ENCODE measurements around the gene TTC13.

Gene TTC13

DNA sequence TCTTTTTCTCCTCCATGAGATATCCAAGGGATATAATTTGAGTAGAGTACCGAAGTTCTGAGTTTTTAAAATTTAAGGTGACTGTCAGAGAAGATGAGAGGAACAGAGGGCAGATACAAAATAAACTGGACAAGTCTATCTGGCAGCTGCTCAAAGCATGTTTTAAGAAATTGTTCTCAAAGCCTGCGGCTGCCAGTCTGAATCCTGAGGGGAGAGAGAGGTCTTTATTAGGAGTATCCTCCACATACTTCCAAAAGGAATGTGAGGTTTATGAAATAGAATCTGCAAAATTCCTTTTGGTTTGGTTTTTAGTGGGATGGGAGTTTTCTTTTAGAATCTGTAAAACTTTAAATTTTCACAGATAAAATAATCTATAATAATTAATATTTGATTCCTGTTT, 41.3 kb downstream of the TTC13 start:
- H3K9me3 Mint-ChIP-seq: no peaks in the 10 kb centered on the region
- peaks cover 6% of the 10 kb centered on the region for H3K27me3 Mint-ChIP-seq (ENCODE audit: low read depth, poor library complexity)
- no peak overlapping the region for H3K4me3 Mint-ChIP-seq
- no peak for DNase-seq
- H3K27ac Mint-ChIP-seq: no peak overlapping the region
- H3K4me1 Mint-ChIP-seq: no peaks in the 10 kb centered on the region
- H3K36me3 Mint-ChIP-seq (ENCODE audit: low read depth): no peaks in the 10 kb centered on the region
- TF ChIP-seq, protein P1, sequence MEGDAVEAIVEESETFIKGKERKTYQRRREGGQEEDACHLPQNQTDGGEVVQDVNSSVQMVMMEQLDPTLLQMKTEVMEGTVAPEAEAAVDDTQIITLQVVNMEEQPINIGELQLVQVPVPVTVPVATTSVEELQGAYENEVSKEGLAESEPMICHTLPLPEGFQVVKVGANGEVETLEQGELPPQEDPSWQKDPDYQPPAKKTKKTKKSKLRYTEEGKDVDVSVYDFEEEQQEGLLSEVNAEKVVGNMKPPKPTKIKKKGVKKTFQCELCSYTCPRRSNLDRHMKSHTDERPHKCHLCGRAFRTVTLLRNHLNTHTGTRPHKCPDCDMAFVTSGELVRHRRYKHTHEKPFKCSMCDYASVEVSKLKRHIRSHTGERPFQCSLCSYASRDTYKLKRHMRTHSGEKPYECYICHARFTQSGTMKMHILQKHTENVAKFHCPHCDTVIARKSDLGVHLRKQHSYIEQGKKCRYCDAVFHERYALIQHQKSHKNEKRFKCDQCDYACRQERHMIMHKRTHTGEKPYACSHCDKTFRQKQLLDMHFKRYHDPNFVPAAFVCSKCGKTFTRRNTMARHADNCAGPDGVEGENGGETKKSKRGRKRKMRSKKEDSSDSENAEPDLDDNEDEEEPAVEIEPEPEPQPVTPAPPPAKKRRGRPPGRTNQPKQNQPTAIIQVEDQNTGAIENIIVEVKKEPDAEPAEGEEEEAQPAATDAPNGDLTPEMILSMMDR (IDR thresholded peaks at IDR 0.05): no peak

DNA sequence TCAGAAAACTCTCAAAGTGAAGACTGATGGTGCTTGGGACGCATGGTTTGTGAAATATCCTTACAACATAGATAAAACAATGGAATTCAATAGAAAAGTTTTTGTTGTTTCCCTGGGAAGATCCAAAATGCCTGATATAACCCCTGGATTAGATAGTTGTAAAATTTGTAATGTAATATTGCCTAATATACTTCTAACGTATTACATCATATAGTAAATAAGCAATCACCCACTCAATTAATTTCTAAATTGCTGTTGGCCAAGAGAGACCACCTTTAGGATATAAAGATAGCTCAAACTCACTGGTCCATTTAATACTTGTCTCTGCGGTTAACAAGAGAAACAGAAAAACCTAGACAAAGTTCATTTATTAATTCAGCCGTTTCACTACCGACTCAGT, 42.2 kb downstream of the TTC13 start:
- Mint-ChIP-seq H3K9me3 (no peaks in the 10 kb centered on the region), H3K4me1 (no peaks in the 10 kb centered on the region), H3K4me3 (no peak overlapping the region), H3K27ac (no peak overlapping the region), H3K36me3 (ENCODE audit: low read depth) (no peaks in the 10 kb centered on the region), H3K27me3 (ENCODE audit: low read depth, poor library complexity) (peaks cover 6% of the 10 kb centered on the region)
- TF ChIP-seq, protein P1 (IDR thresholded peaks at IDR 0.05): no peak
- DNase-seq: no peak

DNA sequence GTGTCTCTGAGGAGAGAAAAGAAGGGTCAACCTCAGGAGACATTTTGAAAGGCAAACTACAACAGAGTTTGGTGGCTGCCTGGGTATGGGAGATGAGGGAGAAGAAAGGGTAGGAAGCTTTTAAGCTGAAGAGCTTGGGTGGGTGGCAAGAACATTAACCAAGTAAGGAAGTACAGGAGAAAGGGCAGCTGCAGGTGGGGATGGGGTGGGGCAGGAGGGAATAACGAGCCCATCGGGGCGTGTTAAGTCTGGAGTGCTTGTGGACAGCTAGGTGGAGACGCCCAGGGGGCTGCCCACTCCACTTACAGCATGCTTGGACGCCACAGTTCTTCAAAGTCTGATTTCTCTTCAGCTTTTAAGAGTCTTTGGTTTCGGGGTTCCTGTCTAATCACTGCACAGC, 42.8 kb downstream of the TTC13 start:
- TF ChIP-seq, protein P1 (IDR thresholded peaks at IDR 0.05): no peak
- Mint-ChIP-seq H3K27me3 (ENCODE audit: low read depth, poor library complexity) (peaks cover 6% of the 10 kb centered on the region), H3K4me1 (no peaks in the 10 kb centered on the region), H3K9me3 (no peaks in the 10 kb centered on the region), H3K4me3 (no peak overlapping the region), H3K36me3 (ENCODE audit: low read depth) (no peaks in the 10 kb centered on the region), H3K27ac (no peak overlapping the region)
- DNase-seq: no peak

DNA sequence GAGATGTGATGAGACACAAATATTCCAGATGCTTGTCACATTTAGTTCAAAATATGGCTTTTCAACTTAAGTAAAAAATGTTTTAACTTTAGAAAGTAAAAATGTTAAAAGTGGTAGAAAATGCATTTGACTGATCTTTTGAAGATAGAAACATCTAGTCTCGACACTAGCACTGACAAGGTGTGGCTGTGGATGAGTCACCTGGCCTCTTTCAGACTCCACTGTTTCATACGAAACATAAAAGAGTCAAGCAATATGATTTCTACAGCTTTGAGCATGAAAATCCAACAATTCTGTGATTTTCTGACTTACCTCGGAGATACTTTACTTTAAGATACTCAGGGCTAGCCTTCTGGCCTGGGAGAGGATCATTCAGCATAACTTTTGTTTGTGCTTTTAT, 47.7 kb downstream of the TTC13 start:
- Mint-ChIP-seq H3K27ac (no peak overlapping the region), H3K4me1 (no peaks in the 10 kb centered on the region), H3K36me3 (ENCODE audit: low read depth) (peaks cover 22% of the 10 kb centered on the region), H3K4me3 (no peak overlapping the region), H3K9me3 (no peaks in the 10 kb centered on the region), H3K27me3 (ENCODE audit: low read depth, poor library complexity) (no peaks in the 10 kb centered on the region)
- TF ChIP-seq, protein P1 (IDR thresholded peaks at IDR 0.05): no peak
- DNase-seq: no peak

DNA sequence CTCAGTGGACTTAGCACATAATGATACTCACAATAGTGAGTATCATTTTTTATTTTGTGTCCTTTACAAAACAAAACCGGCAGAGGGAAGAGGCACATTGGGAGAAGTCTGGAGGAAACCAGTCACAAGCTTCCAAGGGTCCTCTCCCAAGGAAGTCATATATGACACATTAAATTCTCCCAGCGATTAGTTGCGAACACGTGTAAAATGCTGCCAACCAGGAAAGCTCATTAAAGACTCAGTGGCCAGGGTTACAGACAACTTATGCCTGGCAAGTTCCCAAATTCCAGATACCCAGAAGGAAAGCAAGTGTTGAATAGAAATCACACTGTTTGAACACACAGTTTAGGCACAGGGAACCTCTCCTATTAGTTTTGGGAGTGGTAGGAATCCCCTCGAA, 52.5 kb downstream of the TTC13 start:
- H3K9me3 Mint-ChIP-seq: no peaks in the 10 kb centered on the region
- peaks cover 40% of the 10 kb centered on the region for H3K36me3 Mint-ChIP-seq (ENCODE audit: low read depth)
- H3K4me3 Mint-ChIP-seq: no peak overlapping the region
- no peak for DNase-seq
- no peaks in the 10 kb centered on the region for H3K4me1 Mint-ChIP-seq
- H3K27ac Mint-ChIP-seq: no peak overlapping the region
- H3K27me3 Mint-ChIP-seq (ENCODE audit: low read depth, poor library complexity): no peaks in the 10 kb centered on the region
- TF ChIP-seq, protein P1 (IDR thresholded peaks at IDR 0.05): no peak

DNA sequence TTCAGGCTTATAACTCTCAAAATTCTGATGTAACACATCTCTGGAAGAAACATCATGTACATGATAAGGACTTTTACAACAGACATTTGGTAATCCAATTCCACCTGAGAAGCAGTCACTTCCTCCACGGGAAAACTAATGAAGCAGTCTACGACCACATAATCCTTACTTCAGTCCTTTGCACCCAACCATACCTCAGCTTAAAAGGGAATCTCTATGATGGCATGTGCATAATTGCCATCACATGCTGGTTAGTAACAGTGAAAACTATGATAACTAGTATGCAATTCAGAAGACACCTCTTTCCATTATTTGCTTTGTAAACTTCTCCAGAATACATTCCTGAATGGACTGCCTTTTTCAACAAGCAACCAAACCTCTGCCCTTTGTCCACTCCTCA, 53.1 kb downstream of the TTC13 start:
- Mint-ChIP-seq H3K4me3 (no peak overlapping the region), H3K27ac (no peak overlapping the region), H3K27me3 (ENCODE audit: low read depth, poor library complexity) (no peaks in the 10 kb centered on the region), H3K36me3 (ENCODE audit: low read depth) (peaks cover 40% of the 10 kb centered on the region), H3K4me1 (no peaks in the 10 kb centered on the region), H3K9me3 (no peaks in the 10 kb centered on the region)
- DNase-seq: no peak
- TF ChIP-seq, protein P1 (IDR thresholded peaks at IDR 0.05): no peak
